GM23338 (cell line): ENCODE data around the gene ERRFI1. TPM values are rescaled to one million over a fixed set of nuclear protein-coding genes. Genes with fewer than 3 reads are reported as not detected.

Source experiments
- ATAC-seq: fragments of 200-7000 bp; cut with Tn5 transposase; 3 replicates; pipeline ENCODE4 v1.9.1; 2020
- DNase-seq: peaks from one replicate; pipeline ENCODE4 v3.0.0-alpha.2; 2015; ENCODE audit warnings: low spot score
- H2AFZ ChIP-seq: fragments of 200-600 bp; sonication (generic); 2 replicates; pipeline ENCODE4 v1.8.0; 2016; ENCODE audit warnings: antibody characterized with exemption, mild to moderate bottlenecking, moderate library complexity
- H3F3A ChIP-seq: fragments of 200-600 bp; sonication (generic); replicated peaks from 2 replicates; pipeline ENCODE4 v1.8.0; 2017; ENCODE audit warnings: antibody characterized with exemption, mixed run types, low read depth
- H3K27ac ChIP-seq: fragments of 200-600 bp; sonication (generic); 2 replicates; pipeline ENCODE4 v1.6.1; 2016; ENCODE audit warnings: low read depth
- H3K27me3 ChIP-seq: fragments of 200-600 bp; sonication (generic); 2 replicates; pipeline ENCODE4 v1.8.0; 2016; ENCODE audit warnings: mild to moderate bottlenecking, mixed run types, moderate library complexity; ENCODE audit not compliant: insufficient read depth
- H3K36me3 ChIP-seq: fragments of 200-600 bp; sonication (generic); 2 replicates; pipeline ENCODE4 v1.8.0; 2016; ENCODE audit warnings: mild to moderate bottlenecking; ENCODE audit not compliant: insufficient read depth
- H3K4me1 ChIP-seq: fragments of 200-600 bp; sonication (generic); 2 replicates; pipeline ENCODE4 v1.8.0; 2016; ENCODE audit warnings: mild to moderate bottlenecking, moderate library complexity; ENCODE audit not compliant: insufficient read depth
- H3K4me2 ChIP-seq: fragments of 200-600 bp; sonication (generic); 2 replicates; pipeline ENCODE4 v1.7.1; 2017; ENCODE audit warnings: mixed run types
- H3K4me3 ChIP-seq: fragments of 200-600 bp; sonication (generic); 2 replicates; pipeline ENCODE4 v1.6.1; 2016; ENCODE audit warnings: mixed run types
- H3K79me2 ChIP-seq: fragments of 200-600 bp; sonication (generic); replicated peaks from 2 replicates; pipeline ENCODE4 v1.8.0; 2017; ENCODE audit warnings: mild to moderate bottlenecking; ENCODE audit not compliant: insufficient read depth
- H3K9me2 ChIP-seq: fragments of 200-600 bp; sonication (generic); 2 replicates; pipeline ENCODE4 v1.8.0; 2017; ENCODE audit not compliant: insufficient read depth
- H4K20me1 ChIP-seq: fragments of 200-600 bp; sonication (generic); replicated peaks from 2 replicates; pipeline ENCODE4 v1.8.0; 2017; ENCODE audit warnings: mild to moderate bottlenecking; ENCODE audit not compliant: insufficient read depth
- H3K27ac Mint-ChIP-seq: 2 replicates; pipeline ENCODE4 v1.8.0; 2020; ENCODE audit warnings: inconsistent platforms, mild to moderate bottlenecking, moderate library complexity, mixed read lengths
- H3K27me3 Mint-ChIP-seq: 3 replicates; pipeline ENCODE4 v1.8.0; 2022; ENCODE audit warnings: low read depth, mild to moderate bottlenecking, moderate library complexity, mixed read lengths, inconsistent platforms; ENCODE audit not compliant: insufficient read depth, poor library complexity
- H3K36me3 Mint-ChIP-seq: 3 replicates; pipeline ENCODE4 v1.8.0; 2021; ENCODE audit warnings: low read depth, mild to moderate bottlenecking, inconsistent platforms, moderate library complexity, mixed read lengths
- H3K4me1 Mint-ChIP-seq: 3 replicates; pipeline ENCODE4 v1.8.0; 2020; ENCODE audit warnings: mild to moderate bottlenecking, inconsistent platforms, mixed read lengths
- H3K4me3 Mint-ChIP-seq: 3 replicates; pipeline ENCODE4 v1.8.0; 2021; ENCODE audit warnings: moderate library complexity, mild to moderate bottlenecking, inconsistent platforms, mixed read lengths
- H3K9me3 Mint-ChIP-seq: 3 replicates; pipeline ENCODE4 v1.8.0; 2020; ENCODE audit warnings: moderate library complexity, mild to moderate bottlenecking, inconsistent platforms, mixed read lengths
- CREB1 ChIP-seq: fragments of 250-450 bp; sonication (Bioruptor Pico); IDR thresholded peaks from 2 replicates; pipeline ENCODE4 v1.5.0; 2020; ENCODE audit warnings: low read depth, mild to moderate bottlenecking, moderate library complexity
- CTCF ChIP-seq, 2 experiments: fragments of 200-600 bp in 1 of 2; sonication (generic) in 1 of 2; conservative IDR thresholded peaks; 2 replicates each; pipeline versions ENCODE4 v1.5.1 to v1.6.1; 2016 to 2017; ENCODE audit warnings: antibody characterized with exemption in 2 of 2, low read depth in 2 of 2, mild to moderate bottlenecking in 2 of 2, moderate library complexity in 1 of 2
- ETS1 ChIP-seq: IDR thresholded peaks from 2 replicates; pipeline ENCODE4 v1.6.1; 2016; ENCODE audit warnings: antibody characterized with exemption
- EZH2 ChIP-seq: fragments of 200-600 bp; sonication (generic); IDR thresholded peaks from one replicate; pipeline ENCODE4 v1.8.0; 2017; ENCODE audit warnings: antibody characterized with exemption, mild to moderate bottlenecking, low read depth; ENCODE audit not compliant: unreplicated experiment
- EZH2phosphoT487 ChIP-seq: fragments of 200-600 bp; sonication (generic); IDR thresholded peaks from one replicate; pipeline ENCODE4 v1.8.1; 2018; ENCODE audit warnings: antibody characterized with exemption; ENCODE audit not compliant: unreplicated experiment
- JUNB ChIP-seq: IDR thresholded peaks from one replicate; pipeline ENCODE4 v1.6.1; 2016; ENCODE audit warnings: antibody characterized with exemption; ENCODE audit not compliant: unreplicated experiment
- NANOG ChIP-seq: IDR thresholded peaks from 2 replicates; pipeline ENCODE4 v1.6.1; 2016; ENCODE audit warnings: antibody characterized with exemption, borderline replicate concordance
- POLR2AphosphoS5 ChIP-seq: IDR thresholded peaks from 2 replicates; pipeline ENCODE4 v1.6.1; 2016; ENCODE audit warnings: antibody characterized with exemption, low read depth
- REST ChIP-seq: IDR thresholded peaks from one replicate; pipeline ENCODE4 v1.6.1; 2018; ENCODE audit warnings: antibody characterized with exemption; ENCODE audit not compliant: unreplicated experiment
- STAT1 ChIP-seq: IDR thresholded peaks from one replicate; pipeline ENCODE4 v1.6.1; 2016; ENCODE audit warnings: antibody characterized with exemption; ENCODE audit not compliant: unreplicated experiment
- ZNF114 ChIP-seq: fragments of 250-450 bp; sonication (Bioruptor Pico); IDR thresholded peaks from 2 replicates; pipeline ENCODE4 v1.5.0; 2020; ENCODE audit warnings: mild to moderate bottlenecking, moderate library complexity
- ZNF331 ChIP-seq: fragments of 250-450 bp; sonication (Bioruptor Pico); IDR thresholded peaks from 2 replicates; pipeline ENCODE4 v1.5.0; 2020; ENCODE audit warnings: low read depth, mild to moderate bottlenecking, moderate library complexity
- polyA plus RNA-seq: library from polyadenylated mRNA; unstranded; fragments of >200 nt; fragmentation: Nextera tagmentation; extraction: Ambion mirVana; gene quantifications from 2 replicates; pipeline ENCODE4 v1.2.1, GENCODE V29; 2016
- total RNA-seq: library from RNA; depleted of rRNA; stranded (reverse); fragments of >200 nt; shearing (Covaris generic); gene quantifications from 2 replicates; pipeline ENCODE4 v1.2.3, GENCODE V29; 2014

Gene ERRFI1
- total and polyA plus RNA-seq, 2 experiments from 2014 or later, result 22.9 to 59.8 TPM

- TF ChIP-seq REST (no peak), ZNF114 (no peak), POLR2AphosphoS5 (no peak), CTCF (conservative IDR thresholded peaks at IDR 0.05; ENCODE audit: low read depth in 2 of 2) (no peak), STAT1 (no peak), EZH2 (no peak), ZNF331 (no peak), CREB1 (no peak), ETS1 (no peak), JUNB (no peak), EZH2phosphoT487 (no peak), NANOG (no peak)
Observed at GRCh38 chr1:8042134-8042533, 16.0 kb upstream of the ERRFI1 start (continued).

GRCh38 chr1:8040586-8040985, 14.5 kb upstream of the ERRFI1 start:
- H3K27me3 Mint-ChIP-seq, result peaks cover 3% of the 10 kb centered on the region
- DNase-seq (no peak), ATAC-seq (no peak)
- H3K9me2 ChIP-seq, result no peaks in the 10 kb centered on the region; the same call in 1 of the 2 replicates
- H3K4me3 ChIP-seq, result no peak overlapping the region
- H3K4me1 ChIP-seq, result no peaks in the 10 kb centered on the region
- no peak overlapping the region for H3K27ac ChIP-seq
- H4K20me1 ChIP-seq, result no peaks in the 10 kb centered on the region
- no peaks in the 10 kb centered on the region for H3F3A ChIP-seq
- no peak overlapping the region for H2AFZ ChIP-seq
- H3K36me3 Mint-ChIP-seq, result peaks cover 4% of the 10 kb centered on the region
- H3K36me3 ChIP-seq, result 0 out of 2 replicates have a peak, but pooled peaks cover 3% of the 10 kb centered on the region
- no peaks in the 10 kb centered on the region for H3K27me3 ChIP-seq
- no peak overlapping the region for H3K27ac Mint-ChIP-seq
- peaks cover 17% of the 10 kb centered on the region for H3K9me3 Mint-ChIP-seq
- H3K4me2 ChIP-seq, result no peak overlapping the region
- no peak overlapping the region for H3K4me3 Mint-ChIP-seq
- no peaks in the 10 kb centered on the region for H3K4me1 Mint-ChIP-seq
- H3K79me2 ChIP-seq, result no peaks in the 10 kb centered on the region
- TF ChIP-seq EZH2 (no peak), ETS1 (no peak), ZNF114 (no peak), ZNF331 (no peak), STAT1 (no peak), JUNB (no peak), NANOG (no peak), CREB1 (no peak), POLR2AphosphoS5 (no peak), EZH2phosphoT487 (no peak)
